H9 (cell line): Measurements from ENCODE around the gene TCN2. TPM values are rescaled to one million over a fixed set of nuclear protein-coding genes. Genes with fewer than 3 reads are reported as not detected.

Source experiments
- DNase-seq: peaks from one replicate; pipeline ENCODE4 v3.0.0-alpha.2; 2017
- H2AFZ ChIP-seq: one replicate; pipeline ENCODE4 v1.6.1; 2013; ENCODE audit warnings: mild to moderate bottlenecking, low read length, control low read depth, moderate library complexity
- H2AK5ac ChIP-seq: 2 replicates; pipeline ENCODE4 v1.6.1; 2013; ENCODE audit warnings: low read length, control low read depth, mixed read lengths; ENCODE audit not compliant: insufficient read length
- H2BK120ac ChIP-seq: one replicate; pipeline ENCODE4 v1.6.1; 2013; ENCODE audit warnings: low read depth, mild to moderate bottlenecking, low read length, control low read depth, inconsistent platforms; ENCODE audit not compliant: poor library complexity, severe bottlenecking
- H2BK12ac ChIP-seq: 2 replicates; pipeline ENCODE4 v1.6.1; 2013; ENCODE audit warnings: low read length, control low read depth, mixed read lengths, low read depth; ENCODE audit not compliant: insufficient read length
- H2BK15ac ChIP-seq: 2 replicates; pipeline ENCODE4 v1.6.1; 2013; ENCODE audit warnings: low read depth, low read length, control low read depth
- H2BK20ac ChIP-seq: one replicate; pipeline ENCODE4 v1.6.1; 2013; ENCODE audit warnings: low read depth, mild to moderate bottlenecking, low read length, control low read depth, inconsistent platforms; ENCODE audit not compliant: poor library complexity, severe bottlenecking
- H2BK5ac ChIP-seq: 2 replicates; pipeline ENCODE4 v1.6.1; 2013; ENCODE audit warnings: low read length, control low read depth, mixed read lengths; ENCODE audit not compliant: insufficient read length
- H3K14ac ChIP-seq: 2 replicates; pipeline ENCODE4 v1.6.1; 2013; ENCODE audit warnings: low read length, control low read depth; ENCODE audit not compliant: insufficient read depth
- H3K18ac ChIP-seq: 2 replicates; pipeline ENCODE4 v1.6.1; 2013; ENCODE audit warnings: low read depth, mild to moderate bottlenecking, mixed read lengths, low read length, control low read depth; ENCODE audit not compliant: insufficient read length
- H3K23ac ChIP-seq: 2 replicates; pipeline ENCODE4 v1.6.1; 2013; ENCODE audit warnings: low read length, control low read depth, mixed read lengths, low read depth; ENCODE audit not compliant: insufficient read length
- H3K23me2 ChIP-seq: 2 replicates; pipeline ENCODE4 v1.6.1; 2013; ENCODE audit warnings: low read depth, mild to moderate bottlenecking, mixed read lengths, low read length, control low read depth; ENCODE audit not compliant: insufficient read length, poor library complexity, severe bottlenecking
- H3K27ac ChIP-seq: 2 replicates; pipeline ENCODE4 v1.5.1; 2013; ENCODE audit warnings: low read length, control low read depth, mixed read lengths, low read depth; ENCODE audit not compliant: insufficient read length
- H3K27me3 ChIP-seq: 2 replicates; pipeline ENCODE4 v1.6.1; 2013; ENCODE audit warnings: low read length, control low read depth, inconsistent platforms; ENCODE audit not compliant: insufficient read depth
- H3K4ac ChIP-seq: 2 replicates; pipeline ENCODE4 v1.6.1; 2013; ENCODE audit warnings: low read depth, mild to moderate bottlenecking, control low read depth, inconsistent platforms, low read length, moderate library complexity
- H3K4me1 ChIP-seq: 2 replicates; pipeline ENCODE4 v1.6.1; 2013; ENCODE audit warnings: low read length, control low read depth, inconsistent platforms; ENCODE audit not compliant: insufficient read depth
- H3K4me2 ChIP-seq: 2 replicates; pipeline ENCODE4 v1.6.1; 2013; ENCODE audit warnings: low read length, control low read depth, mixed read lengths; ENCODE audit not compliant: insufficient read length, insufficient read depth
- H3K56ac ChIP-seq: 2 replicates; pipeline ENCODE4 v1.6.1; 2013; ENCODE audit warnings: low read depth, mild to moderate bottlenecking, mixed read lengths, low read length, control low read depth; ENCODE audit not compliant: insufficient read length
- H3K79me1 ChIP-seq: 2 replicates; pipeline ENCODE4 v1.6.1; 2013; ENCODE audit warnings: low read depth, mild to moderate bottlenecking, moderate library complexity, low read length, control low read depth, inconsistent platforms; ENCODE audit not compliant: insufficient read depth, poor library complexity, severe bottlenecking
- H3K79me2 ChIP-seq: 2 replicates; pipeline ENCODE4 v1.6.1; 2013; ENCODE audit warnings: low read length, control low read depth, inconsistent platforms; ENCODE audit not compliant: insufficient read depth
- H3K9ac ChIP-seq: 2 replicates; pipeline ENCODE4 v1.6.1; 2013; ENCODE audit warnings: low read length, control low read depth, mixed read lengths; ENCODE audit not compliant: insufficient read length; ENCODE audit errors: extremely low read depth
- H3K9me3 ChIP-seq: one replicate; pipeline ENCODE4 v1.6.1; 2013; ENCODE audit warnings: low read depth, low read length, inconsistent platforms; ENCODE audit not compliant: control insufficient read depth
- H3T11ph ChIP-seq: one replicate; pipeline ENCODE4 v1.6.1; 2013; ENCODE audit warnings: mild to moderate bottlenecking, low read length, control low read depth, inconsistent platforms
- H4K20me1 ChIP-seq: one replicate; pipeline ENCODE4 v1.6.1; 2013; ENCODE audit not compliant: control insufficient read depth, insufficient read length, insufficient read depth
- H4K5ac ChIP-seq: 2 replicates; pipeline ENCODE4 v1.6.1; 2013; ENCODE audit warnings: low read depth, mild to moderate bottlenecking, mixed read lengths, low read length, control low read depth; ENCODE audit not compliant: insufficient read length
- H4K8ac ChIP-seq: replicated peaks from 2 replicates; pipeline ENCODE4 v1.6.1; 2013; ENCODE audit warnings: low read length, control low read depth, mixed read lengths, low read depth; ENCODE audit not compliant: insufficient read length
- H4K91ac ChIP-seq: 2 replicates; pipeline ENCODE4 v1.6.1; 2013; ENCODE audit warnings: low read depth, mild to moderate bottlenecking, moderate library complexity, mixed read lengths, low read length, control low read depth; ENCODE audit not compliant: insufficient read length
- H3K27ac Mint-ChIP-seq, 3 experiments: 2 replicates in 2 of 3; 3 replicates in 1 of 3; pipeline ENCODE4 v1.8.0; 2020 to 2021; ENCODE audit warnings: mixed read lengths in 3 of 3, mild to moderate bottlenecking in 1 of 3, moderate library complexity in 1 of 3
- H3K27me3 Mint-ChIP-seq: 2 replicates; pipeline ENCODE4 v1.8.0; 2021; ENCODE audit warnings: low read depth, mild to moderate bottlenecking, moderate library complexity, mixed read lengths
- H3K36me3 Mint-ChIP-seq, 3 experiments: 2 replicates in 2 of 3; 3 replicates in 1 of 3; pipeline ENCODE4 v1.8.0; 2020 to 2021; ENCODE audit warnings: low read depth in 3 of 3, mixed read lengths in 3 of 3; ENCODE audit not compliant: insufficient read depth in 1 of 3
- H3K4me1 Mint-ChIP-seq, 2 experiments: 2 replicates each; pipeline ENCODE4 v1.8.0; 2020; ENCODE audit warnings: mixed read lengths in 2 of 2
- H3K4me3 Mint-ChIP-seq, 2 experiments: 2 replicates in 1 of 2; 3 replicates in 1 of 2; pipeline ENCODE4 v1.8.0; 2020 to 2021; ENCODE audit warnings: mild to moderate bottlenecking in 2 of 2, mixed read lengths in 2 of 2, moderate library complexity in 1 of 2
- H3K9me3 Mint-ChIP-seq, 2 experiments: 2 replicates in 1 of 2; 3 replicates in 1 of 2; pipeline ENCODE4 v1.8.0; 2020; ENCODE audit warnings: mild to moderate bottlenecking in 2 of 2, mixed read lengths in 2 of 2, moderate library complexity in 1 of 2
- WGBS: extraction: QIAGEN DNeasy Blood & Tissue Kit; methylation state at CpG from one replicate; pipeline ENCODE4 v1.1.7; 2013; ENCODE audit warnings: missing lambda C conversion rate, low lambda C conversion rate, mixed read lengths; ENCODE audit not compliant: insufficient read length; ENCODE audit errors: extremely low coverage; 5-methylcytosine and 5-hydroxymethylcytosine counted together
- total RNA-seq: library from RNA; stranded (reverse); gene quantifications from 2 replicates; pipeline ENCODE4 v1.2.1, GENCODE V29; 2021
- TF ChIP-seq, protein P1 (sequence below): fragments of 200-600 bp; sonication (generic); conservative IDR thresholded peaks from 3 replicates; pipeline ENCODE4 v1.8.0; 2021; ENCODE audit warnings: antibody characterized with exemption, mild to moderate bottlenecking

TCN2 gene
- total RNA-seq, 1 experiment from 2014 or later: 42.2 TPM

DNA sequence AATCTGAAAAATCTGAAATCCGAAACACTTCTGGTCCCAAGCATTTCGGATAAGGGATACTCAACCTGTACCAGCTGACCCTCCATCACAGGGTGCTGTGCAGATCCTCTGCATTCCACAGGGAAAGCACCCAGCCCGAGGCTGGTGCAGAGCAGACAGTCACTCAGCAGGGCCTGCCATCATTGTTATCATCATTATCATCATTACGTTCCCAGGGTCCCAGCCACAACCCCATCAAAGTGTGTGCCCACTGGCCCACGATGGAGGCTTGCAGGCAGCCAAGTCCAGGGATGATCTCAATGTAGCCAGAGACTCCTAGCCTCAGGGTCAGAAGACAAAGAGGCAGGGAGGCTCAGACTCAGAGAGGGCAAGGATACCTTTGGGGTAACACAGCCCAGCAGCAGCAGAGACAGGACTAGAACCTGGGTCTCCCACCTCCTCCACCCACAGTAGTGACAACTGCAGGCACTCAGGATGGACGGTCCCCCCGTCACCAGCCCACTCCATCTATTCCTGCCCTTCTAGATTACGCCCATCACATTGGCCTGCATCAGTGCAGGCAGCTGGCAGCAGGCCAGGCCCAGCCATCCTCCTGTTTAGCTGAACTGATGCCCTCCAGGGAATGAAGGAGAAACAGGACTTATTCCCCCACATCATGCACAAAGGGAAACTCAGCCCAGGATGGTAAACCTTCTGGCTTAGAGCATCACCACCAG is 42.8 kb upstream of the TCN2 start:
- peak overlapping the region in 2 of 3 experiments; percentile 47 to 86; a peak in 3 of 7 replicates for H3K27ac Mint-ChIP-seq
- Histone ChIP-seq H3K4me2 (no peak overlapping the region), H4K8ac (no peak overlapping the region), H2BK20ac (no peak overlapping the region), H3K9ac (no peak overlapping the region), H3K18ac (no peak overlapping the region), H3K56ac (no peak overlapping the region), H3K23ac (no peak overlapping the region), H2AK5ac (no peak overlapping the region), H2BK12ac (no peak overlapping the region), H4K5ac (no peak overlapping the region), H3K9me3 (no peaks in the 10 kb centered on the region), H4K20me1 (no peaks in the 10 kb centered on the region), H3K27me3 (no peaks in the 10 kb centered on the region), H2AFZ (no peak overlapping the region), H3T11ph (no peak overlapping the region), H3K4me1 (no peaks in the 10 kb centered on the region), H3K79me2 (no peaks in the 10 kb centered on the region), H4K91ac (no peak overlapping the region), H3K23me2 (no peaks in the 10 kb centered on the region), H2BK5ac (no peak overlapping the region), H3K79me1 (no peaks in the 10 kb centered on the region), H3K14ac (no peak overlapping the region; the same call in 1 of the 2 replicates), H3K4ac (no peak overlapping the region), H3K27ac (no peak overlapping the region), H2BK15ac (no peak overlapping the region), H2BK120ac (no peak overlapping the region)
- H3K36me3 Mint-ChIP-seq: peaks cover 0 to 2% (median 0%) of the 10 kb centered on the region in 3 experiments; a peak in 1 of 7 replicates
- no peaks in the 10 kb centered on the region for H3K9me3 Mint-ChIP-seq
- TF ChIP-seq, protein P1, sequence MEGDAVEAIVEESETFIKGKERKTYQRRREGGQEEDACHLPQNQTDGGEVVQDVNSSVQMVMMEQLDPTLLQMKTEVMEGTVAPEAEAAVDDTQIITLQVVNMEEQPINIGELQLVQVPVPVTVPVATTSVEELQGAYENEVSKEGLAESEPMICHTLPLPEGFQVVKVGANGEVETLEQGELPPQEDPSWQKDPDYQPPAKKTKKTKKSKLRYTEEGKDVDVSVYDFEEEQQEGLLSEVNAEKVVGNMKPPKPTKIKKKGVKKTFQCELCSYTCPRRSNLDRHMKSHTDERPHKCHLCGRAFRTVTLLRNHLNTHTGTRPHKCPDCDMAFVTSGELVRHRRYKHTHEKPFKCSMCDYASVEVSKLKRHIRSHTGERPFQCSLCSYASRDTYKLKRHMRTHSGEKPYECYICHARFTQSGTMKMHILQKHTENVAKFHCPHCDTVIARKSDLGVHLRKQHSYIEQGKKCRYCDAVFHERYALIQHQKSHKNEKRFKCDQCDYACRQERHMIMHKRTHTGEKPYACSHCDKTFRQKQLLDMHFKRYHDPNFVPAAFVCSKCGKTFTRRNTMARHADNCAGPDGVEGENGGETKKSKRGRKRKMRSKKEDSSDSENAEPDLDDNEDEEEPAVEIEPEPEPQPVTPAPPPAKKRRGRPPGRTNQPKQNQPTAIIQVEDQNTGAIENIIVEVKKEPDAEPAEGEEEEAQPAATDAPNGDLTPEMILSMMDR: no peak
- H3K27me3 Mint-ChIP-seq: peaks cover 1% of the 10 kb centered on the region
- WGBS: no CpG with 5 or more reads among the region's 8 CpGs
- no peak overlapping the region for H3K4me3 Mint-ChIP-seq
- no peak for DNase-seq
- H3K4me1 Mint-ChIP-seq: peaks cover 32 to 36% of the 10 kb centered on the region in 2 experiments
